Measurements from ENCODE around the gene GAS7.
A peak's percentile ranks its signal among the peaks of the same experiment; 100 is the strongest.
"Not testable (repeated sequence)": the region's sequence is repeated elsewhere in the genome, so short reads cannot be mapped to it uniquely, and the experiment has no call there.

Gene GAS7

DNA sequence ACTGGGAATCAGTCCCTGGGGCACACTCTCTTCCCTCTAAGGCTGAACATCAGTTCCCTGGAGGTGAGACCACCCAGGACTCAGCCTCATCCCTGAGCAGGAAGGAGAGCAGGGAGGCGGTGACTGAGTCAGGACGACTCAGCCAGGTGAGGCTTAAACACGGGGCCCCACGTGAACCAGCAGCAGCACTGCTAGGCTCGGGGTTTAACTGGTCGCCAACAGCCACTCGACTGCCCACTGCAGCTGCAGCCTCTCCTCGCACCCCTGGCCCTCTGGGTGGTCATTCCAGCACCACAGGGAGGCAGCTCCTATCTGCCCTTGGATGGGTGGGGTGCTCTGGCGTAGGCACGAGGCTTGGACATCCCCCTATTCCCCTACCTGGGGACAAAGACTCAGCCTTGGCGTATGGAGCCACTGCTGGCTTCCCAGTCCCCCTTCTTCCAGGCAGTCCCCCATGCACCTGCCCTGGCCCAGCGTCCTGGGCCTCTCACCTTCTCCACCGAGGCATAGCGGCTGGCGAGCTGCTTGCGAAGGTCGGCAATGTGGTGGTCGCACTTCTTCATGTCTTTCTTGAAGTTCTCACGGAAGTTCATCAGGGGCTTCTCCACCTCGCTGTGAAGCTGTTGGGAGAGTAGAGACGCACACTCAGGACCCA, 272.1 kb downstream of the GAS7 start:
- TF ChIP-seq, protein P1, sequence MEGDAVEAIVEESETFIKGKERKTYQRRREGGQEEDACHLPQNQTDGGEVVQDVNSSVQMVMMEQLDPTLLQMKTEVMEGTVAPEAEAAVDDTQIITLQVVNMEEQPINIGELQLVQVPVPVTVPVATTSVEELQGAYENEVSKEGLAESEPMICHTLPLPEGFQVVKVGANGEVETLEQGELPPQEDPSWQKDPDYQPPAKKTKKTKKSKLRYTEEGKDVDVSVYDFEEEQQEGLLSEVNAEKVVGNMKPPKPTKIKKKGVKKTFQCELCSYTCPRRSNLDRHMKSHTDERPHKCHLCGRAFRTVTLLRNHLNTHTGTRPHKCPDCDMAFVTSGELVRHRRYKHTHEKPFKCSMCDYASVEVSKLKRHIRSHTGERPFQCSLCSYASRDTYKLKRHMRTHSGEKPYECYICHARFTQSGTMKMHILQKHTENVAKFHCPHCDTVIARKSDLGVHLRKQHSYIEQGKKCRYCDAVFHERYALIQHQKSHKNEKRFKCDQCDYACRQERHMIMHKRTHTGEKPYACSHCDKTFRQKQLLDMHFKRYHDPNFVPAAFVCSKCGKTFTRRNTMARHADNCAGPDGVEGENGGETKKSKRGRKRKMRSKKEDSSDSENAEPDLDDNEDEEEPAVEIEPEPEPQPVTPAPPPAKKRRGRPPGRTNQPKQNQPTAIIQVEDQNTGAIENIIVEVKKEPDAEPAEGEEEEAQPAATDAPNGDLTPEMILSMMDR (conservative IDR thresholded peaks at IDR 0.05; ENCODE audit: low read depth, low read length), result no peak
- DNase-seq (ENCODE audit: low read depth), result no peak
- no peak overlapping the region for H3K4me3 ChIP-seq (ENCODE audit: low read depth, low read length)

DNA sequence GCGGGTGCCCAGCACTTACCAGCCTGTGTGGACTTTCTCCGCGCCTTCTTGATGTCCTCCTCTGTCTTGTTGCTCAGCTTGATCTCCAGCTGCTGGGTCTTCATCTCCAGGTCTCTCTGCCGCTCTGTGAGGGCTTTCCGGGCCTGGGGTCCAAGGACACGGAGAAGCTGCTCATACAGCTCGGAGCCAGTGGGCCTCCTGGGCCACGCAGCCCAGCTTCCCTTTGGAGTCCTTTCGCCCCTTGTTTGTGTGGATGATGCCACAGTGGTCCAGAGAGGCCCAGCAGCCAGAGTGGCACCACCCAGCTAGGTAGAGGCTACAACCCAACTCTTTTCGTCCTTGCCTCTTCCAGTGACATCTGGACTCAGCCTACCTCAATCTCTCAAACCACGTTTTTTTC, 272.9 kb downstream of the GAS7 start:
- TF ChIP-seq, protein P1 (conservative IDR thresholded peaks at IDR 0.05; ENCODE audit: low read depth, low read length), result no peak
- H3K4me3 ChIP-seq (ENCODE audit: low read depth, low read length), result no peak overlapping the region
- no peak for DNase-seq (ENCODE audit: low read depth)

DNA sequence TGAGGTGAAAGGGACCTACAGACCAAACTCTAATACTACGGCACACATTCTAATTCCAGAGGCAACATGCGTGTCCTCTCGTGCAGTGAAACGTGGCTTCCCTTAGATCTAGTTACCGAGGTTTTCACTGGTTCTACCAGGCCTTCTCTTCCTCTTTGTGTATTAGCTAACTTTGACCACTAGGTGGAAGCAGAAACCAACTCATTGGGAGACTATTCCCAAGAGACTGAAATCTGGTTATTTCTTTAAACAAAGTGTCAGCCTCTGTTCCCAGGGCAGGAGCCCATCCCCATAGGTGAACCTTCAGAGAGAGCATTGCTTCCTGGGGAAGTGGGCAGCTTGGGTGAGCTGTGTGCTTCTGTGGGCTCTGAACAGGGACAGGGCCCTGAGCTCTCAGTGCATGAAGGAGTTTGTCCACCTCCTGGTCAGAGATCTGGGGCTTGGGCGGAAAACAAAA, 273.6 kb downstream of the GAS7 start:
- TF ChIP-seq, protein P1 (conservative IDR thresholded peaks at IDR 0.05; ENCODE audit: low read depth, low read length), result peak; percentile 85
- no peak overlapping the region for H3K4me3 ChIP-seq (ENCODE audit: low read depth, low read length)
- DNase-seq (ENCODE audit: low read depth), result peak; percentile 85

DNA sequence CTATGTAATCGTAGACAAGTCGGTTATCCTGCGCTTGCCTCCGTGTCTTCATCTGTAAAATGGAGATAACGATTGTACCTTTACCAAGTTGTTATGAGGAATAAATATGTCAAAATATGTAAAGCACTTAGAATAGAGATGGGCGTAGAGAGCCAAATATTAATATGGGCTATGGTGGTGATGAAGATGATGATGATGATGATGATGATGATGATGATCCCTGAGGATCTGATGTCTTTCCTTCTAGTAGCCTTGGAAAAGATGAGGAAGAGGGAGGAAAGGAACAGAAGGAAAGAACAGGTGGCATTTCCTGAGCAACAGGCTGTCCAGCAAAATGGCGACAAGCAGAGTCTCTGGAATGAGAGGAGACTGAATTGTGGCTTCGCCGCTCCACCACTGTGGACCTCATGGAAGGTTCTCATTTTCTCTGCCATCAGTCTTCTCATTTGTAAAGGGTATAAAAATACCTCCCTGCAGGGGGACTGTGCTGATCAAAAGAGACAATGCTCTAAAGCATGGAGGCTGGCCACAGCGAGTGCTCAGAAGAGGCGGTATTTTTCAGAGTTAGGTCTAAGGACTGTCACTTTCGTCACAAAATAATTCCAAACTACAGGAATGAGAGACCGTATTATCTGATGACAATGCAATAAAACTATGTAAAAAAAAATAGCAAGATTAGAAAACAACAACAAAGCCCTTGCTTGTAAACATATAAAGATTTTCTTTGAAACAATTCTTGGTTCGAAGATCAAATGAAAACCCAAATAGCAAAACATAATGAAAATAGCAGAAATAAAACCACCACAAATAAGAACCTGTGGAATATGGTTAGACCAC, 276.2 kb downstream of the GAS7 start:
- TF ChIP-seq, protein P1 (conservative IDR thresholded peaks at IDR 0.05; ENCODE audit: low read depth, low read length), result no peak
- no peak overlapping the region for H3K4me3 ChIP-seq (ENCODE audit: low read depth, low read length)
- no peak for DNase-seq (ENCODE audit: low read depth)

- not testable (repeated sequence) for H3K4me3 ChIP-seq (ENCODE audit: low read depth, low read length); DNase-seq (ENCODE audit: low read depth)
Observed at GRCh38 chr17:9921216-9921615, 277.2 kb downstream of the GAS7 start.

- H3K4me3 ChIP-seq (ENCODE audit: low read depth, low read length), result no peak overlapping the region
- TF ChIP-seq, protein P1 (conservative IDR thresholded peaks at IDR 0.05; ENCODE audit: low read depth, low read length), result no peak
- DNase-seq (ENCODE audit: low read depth), result no peak
Observed at GRCh38 chr17:9918804-9919352, 279.5 kb downstream of the GAS7 start.

DNA sequence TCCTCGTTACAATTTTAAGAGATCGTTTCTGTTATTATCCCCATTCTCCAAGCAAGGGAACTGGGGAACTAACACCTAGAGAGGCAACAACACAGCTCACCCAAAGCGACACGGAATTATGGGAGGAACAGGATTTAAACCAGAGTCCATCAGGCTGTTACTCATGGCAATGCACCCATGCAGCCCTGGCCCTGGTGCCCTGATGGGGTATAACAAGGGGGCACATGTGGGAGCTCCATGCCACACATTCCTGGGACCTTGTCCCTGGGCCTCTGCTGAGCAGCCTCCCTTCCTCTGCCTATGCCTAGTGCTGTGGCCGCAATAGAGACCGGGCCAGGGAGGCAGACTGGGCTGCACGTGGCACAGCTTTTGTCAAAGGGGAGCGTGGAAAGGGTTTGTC, 280.1 kb downstream of the GAS7 start:
- TF ChIP-seq, protein P1 (conservative IDR thresholded peaks at IDR 0.05; ENCODE audit: low read depth, low read length), result no peak
- DNase-seq (ENCODE audit: low read depth), result no peak
- H3K4me3 ChIP-seq (ENCODE audit: low read depth, low read length), result no peak overlapping the region

Data from choroid plexus epithelial cell (primary cell).